WTC11 (cell line): ENCODE measurements around the gene DMBX1. TPM values are rescaled to one million over a fixed set of nuclear protein-coding genes. Genes with fewer than 3 reads are reported as not detected.

Experiments used
- ATAC-seq: fragments of 200-7000 bp; cut with Tn5 transposase; 2 replicates; pipeline ENCODE4 v1.10.0; 2021; ENCODE audit warnings: mild to moderate bottlenecking, moderate library complexity
- CTCF ChIA-PET: fragments of 300-600 bp; sonication (Branson Sonifier 250); formaldehyde crosslinking; loops from one replicate; lab custom pipeline; 2021; ENCODE audit warnings: antibody characterized with exemption; lab: Charles Lee
- POLR2A ChIA-PET: fragments of 350-600 bp; sonication (Branson Sonifier 250); formaldehyde crosslinking; loops from one replicate; lab custom pipeline; 2021; ENCODE audit warnings: antibody characterized with exemption; lab: Charles Lee
- DNase-seq: peaks from one replicate; pipeline ENCODE4 v3.0.0; 2021; ENCODE audit warnings: low spot score
- H3K27ac Mint-ChIP-seq: 2 replicates; pipeline ENCODE4 v1.8.0; 2021; ENCODE audit warnings: mixed read lengths
- H3K27me3 Mint-ChIP-seq: 2 replicates; pipeline ENCODE4 v1.8.0; 2021; ENCODE audit warnings: low read depth, mild to moderate bottlenecking, moderate library complexity, mixed read lengths
- H3K36me3 Mint-ChIP-seq: 2 replicates; pipeline ENCODE4 v1.8.0; 2021; ENCODE audit warnings: mixed read lengths
- H3K4me1 Mint-ChIP-seq: 2 replicates; pipeline ENCODE4 v1.8.0; 2022; ENCODE audit warnings: mixed read lengths
- H3K4me3 Mint-ChIP-seq: 2 replicates; pipeline ENCODE4 v1.8.0; 2021; ENCODE audit warnings: mild to moderate bottlenecking, moderate library complexity, mixed read lengths
- H3K9me3 Mint-ChIP-seq: 2 replicates; pipeline ENCODE4 v1.8.0; 2021; ENCODE audit warnings: mixed read lengths
- AFF4 ChIP-seq: sonication (generic); formaldehyde crosslinking; IDR thresholded peaks from 2 replicates; pipeline ENCODE4 v1.8.1; 2023; ENCODE audit warnings: mild to moderate bottlenecking, missing genetic modification reagents, borderline replicate concordance
- CREB1 ChIP-seq: sonication (generic); formaldehyde crosslinking; IDR thresholded peaks from 2 replicates; pipeline ENCODE4 v1.8.0; 2023; ENCODE audit warnings: mild to moderate bottlenecking, missing genetic modification reagents
- E2F1 ChIP-seq: sonication (generic); formaldehyde crosslinking; IDR thresholded peaks from 2 replicates; pipeline ENCODE4 v1.8.0; 2022; ENCODE audit warnings: mild to moderate bottlenecking, missing genetic modification reagents
- ERG ChIP-seq: fragments of 250-450 bp; sonication (Bioruptor Pico); IDR thresholded peaks from 2 replicates; pipeline ENCODE4 v1.8.0; 2021; ENCODE audit warnings: mild to moderate bottlenecking
- ETV6 ChIP-seq: sonication (generic); formaldehyde crosslinking; IDR thresholded peaks from 2 replicates; pipeline ENCODE4 v1.8.1; 2022; ENCODE audit warnings: mild to moderate bottlenecking, missing genetic modification reagents
- FOXK1 ChIP-seq: sonication (generic); formaldehyde crosslinking; IDR thresholded peaks from 2 replicates; pipeline ENCODE4 v1.8.0; 2022; ENCODE audit warnings: mild to moderate bottlenecking, moderate library complexity, missing genetic modification reagents
- NFATC4 ChIP-seq: fragments of 250-450 bp; sonication (Bioruptor Pico); IDR thresholded peaks from 2 replicates; pipeline ENCODE4 v1.9.0; 2021; ENCODE audit warnings: mild to moderate bottlenecking
- SMAD4 ChIP-seq: sonication (generic); formaldehyde crosslinking; IDR thresholded peaks from 2 replicates; pipeline ENCODE4 v1.8.0; 2022; ENCODE audit warnings: mild to moderate bottlenecking, missing genetic modification reagents
- SP1 ChIP-seq: sonication (generic); formaldehyde crosslinking; conservative IDR thresholded peaks from 2 replicates; pipeline ENCODE4 v1.8.1; 2022; ENCODE audit warnings: missing genetic modification reagents
- STAT6 ChIP-seq: sonication (generic); formaldehyde crosslinking; conservative IDR thresholded peaks from 2 replicates; pipeline ENCODE4 v1.8.1; 2023; ENCODE audit warnings: mild to moderate bottlenecking, low read depth, missing genetic modification reagents, moderate library complexity
- TEAD1 ChIP-seq: sonication (generic); formaldehyde crosslinking; IDR thresholded peaks from 2 replicates; pipeline ENCODE4 v1.8.0; 2022; ENCODE audit warnings: mild to moderate bottlenecking, missing genetic modification reagents
- TP53 ChIP-seq: sonication (generic); formaldehyde crosslinking; IDR thresholded peaks from 2 replicates; pipeline ENCODE4 v1.8.1; 2023; ENCODE audit warnings: mild to moderate bottlenecking, missing genetic modification reagents
- ZBTB21 ChIP-seq: sonication (generic); formaldehyde crosslinking; IDR thresholded peaks from 2 replicates; pipeline ENCODE4 v1.8.1; 2023; ENCODE audit warnings: mild to moderate bottlenecking, missing genetic modification reagents, borderline replicate concordance
- ZBTB43 ChIP-seq: sonication (generic); formaldehyde crosslinking; IDR thresholded peaks from 2 replicates; pipeline ENCODE4 v1.8.1; 2023; ENCODE audit warnings: mild to moderate bottlenecking, missing genetic modification reagents
- ZNF263 ChIP-seq: sonication (generic); formaldehyde crosslinking; IDR thresholded peaks from 2 replicates; pipeline ENCODE4 v1.8.1; 2022; ENCODE audit warnings: low read depth, mild to moderate bottlenecking, moderate library complexity, missing genetic modification reagents
- ZNF396 ChIP-seq: fragments of 250-450 bp; sonication (Bioruptor Pico); IDR thresholded peaks from 2 replicates; pipeline ENCODE4 v1.8.0; 2021; ENCODE audit warnings: mild to moderate bottlenecking, moderate library complexity, borderline replicate concordance
- ZNF416 ChIP-seq: fragments of 250-450 bp; sonication (Bioruptor Pico); IDR thresholded peaks from 2 replicates; pipeline ENCODE4 v1.9.0; 2021; ENCODE audit warnings: mild to moderate bottlenecking, inconsistent platforms
- ZNF671 ChIP-seq: fragments of 250-450 bp; sonication (Bioruptor Pico); IDR thresholded peaks from 2 replicates; pipeline ENCODE4 v1.8.0; 2021; ENCODE audit warnings: mild to moderate bottlenecking
- ZSCAN18 ChIP-seq: fragments of 250-450 bp; sonication (Bioruptor Pico); IDR thresholded peaks from 2 replicates; pipeline ENCODE4 v2.1.2; 2022; ENCODE audit warnings: mild to moderate bottlenecking, moderate library complexity
- total RNA-seq: library from RNA; stranded (reverse); gene quantifications from 3 replicates; pipeline ENCODE4 v1.2.3, GENCODE V29; 2021

DMBX1 gene
- total RNA-seq, 1 experiment from 2014 or later, result 3.7 TPM

- TF ChIP-seq ZSCAN18 (CRISPR knock-in tag), result no peak
- no peak for TF ChIP-seq ETV6 (CRISPR knock-in tag)
- no peak for TF ChIP-seq ZNF263 (CRISPR knock-in tag)
- TF ChIP-seq SP1 (CRISPR knock-in tag), result no peak
Measured at GRCh38 chr1:46450160-46450517, 39.5 kb upstream of the DMBX1 start (continued).

GRCh38 chr1:46451948-46452930, 37.4 kb upstream of the DMBX1 start:
- H3K27me3 Mint-ChIP-seq, result peaks cover 83% of the 10 kb centered on the region
- H3K4me1 Mint-ChIP-seq, result peaks cover 52% of the 10 kb centered on the region
- H3K27ac Mint-ChIP-seq, result no peak overlapping the region
- ATAC-seq, result no peak
- ChIA-PET CTCF (interaction anchor here (0.7 to 5.4 kb wide), 13 partner anchors 10 to 273 kb away, joined by 3 to 55 read pairs (median 4); no protein-coding TSS in a partner anchor), POLR2A (no interaction called here)
- no peak for DNase-seq
- no peak overlapping the region for H3K4me3 Mint-ChIP-seq
- no peaks in the 10 kb centered on the region for H3K36me3 Mint-ChIP-seq
- no peaks in the 10 kb centered on the region for H3K9me3 Mint-ChIP-seq
- TF ChIP-seq ZNF671, result no peak
- no peak for TF ChIP-seq TEAD1 (CRISPR knock-in tag)
- no peak for TF ChIP-seq E2F1 (CRISPR knock-in tag)
- TF ChIP-seq TP53 (CRISPR knock-in tag), result no peak

GRCh38 chr1:46452931-46453325, 36.7 kb upstream of the DMBX1 start:
- ATAC-seq (peak; percentile 12), DNase-seq (no peak)
- TF ChIP-seq AFF4 (CRISPR knock-in tag) (no peak), ZBTB43 (CRISPR knock-in tag) (no peak), ZNF396 (CRISPR knock-in tag) (no peak), NFATC4 (no peak), ZNF416 (no peak), ZBTB21 (CRISPR knock-in tag) (no peak), CREB1 (CRISPR knock-in tag) (no peak), SMAD4 (CRISPR knock-in tag) (no peak), STAT6 (no peak), FOXK1 (CRISPR knock-in tag) (no peak), ERG (CRISPR knock-in tag) (no peak)
- Mint-ChIP-seq H3K27ac (no peak overlapping the region), H3K4me1 (peaks cover 47% of the 10 kb centered on the region), H3K9me3 (no peaks in the 10 kb centered on the region), H3K36me3 (no peaks in the 10 kb centered on the region), H3K4me3 (peak overlapping the region; percentile 49), H3K27me3 (peaks cover 76% of the 10 kb centered on the region)
- ChIA-PET CTCF (interaction anchor here (0.7 to 5.4 kb wide), 10 partner anchors 11 to 272 kb away, joined by 3 to 55 read pairs (median 4); no protein-coding TSS in a partner anchor), POLR2A (no interaction called here)
